Measurements from ENCODE around the gene NF2.

DNA sequence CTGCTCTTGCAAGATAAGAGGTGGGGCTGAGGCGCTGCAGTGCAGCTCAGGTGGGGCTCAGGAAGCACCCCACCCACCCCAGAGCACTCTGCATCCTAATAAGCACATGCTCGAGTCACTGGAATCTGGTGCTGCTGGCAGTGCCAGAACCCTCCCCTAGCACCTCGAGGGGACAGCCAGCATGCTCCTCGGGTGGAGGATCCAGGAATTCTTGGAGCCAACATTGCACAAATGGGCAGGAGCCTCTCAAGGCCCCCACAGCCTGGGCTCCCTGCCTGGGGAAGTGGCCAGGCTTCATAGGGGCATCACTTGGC, 88.9 kb downstream of the NF2 start:
- TF ChIP-seq TAF1 (IDR thresholded peaks at IDR 0.05; ENCODE audit: low read depth, low read length) (no peak), POLR2AphosphoS5 (IDR thresholded peaks at IDR 0.05; ENCODE audit: low read depth, low read length) (no peak), POLR2A (IDR thresholded peaks at IDR 0.05; ENCODE audit: low read depth, low read length) (no peak), SPI1 (IDR thresholded peaks at IDR 0.05; ENCODE audit: low read depth, low read length) (no peak), PAX5 (IDR thresholded peaks at IDR 0.05; ENCODE audit: insufficient read depth, low read length, severe bottlenecking) (no peak)
